HG03095 (cell line): ENCODE results near the gene KDM5A.
"Not testable (repeated sequence)": the region's sequence is repeated elsewhere in the genome, so short reads cannot be mapped to it uniquely, and the experiment has no call there.

Experiments
- ATAC-seq: cut with Tn5 transposase; IDR thresholded peaks from one replicate; pipeline ENCODE4 v1.9.1; 2021; ENCODE audit warnings: moderate library complexity; ENCODE audit not compliant: unreplicated experiment

Gene KDM5A

GRCh38 chr12:334125-334524, 55.0 kb downstream of the KDM5A start:
- no peak for ATAC-seq

- no peak for ATAC-seq
These were observed 56.4 kb downstream of the KDM5A start for GRCh38 chr12:332581-333205.

- no peak for ATAC-seq
These were observed 57.8 kb downstream of the KDM5A start for GRCh38 chr12:331287-331686.

GRCh38 chr12:325906-326305, 63.2 kb downstream of the KDM5A start:
- no peak for ATAC-seq

DNA sequence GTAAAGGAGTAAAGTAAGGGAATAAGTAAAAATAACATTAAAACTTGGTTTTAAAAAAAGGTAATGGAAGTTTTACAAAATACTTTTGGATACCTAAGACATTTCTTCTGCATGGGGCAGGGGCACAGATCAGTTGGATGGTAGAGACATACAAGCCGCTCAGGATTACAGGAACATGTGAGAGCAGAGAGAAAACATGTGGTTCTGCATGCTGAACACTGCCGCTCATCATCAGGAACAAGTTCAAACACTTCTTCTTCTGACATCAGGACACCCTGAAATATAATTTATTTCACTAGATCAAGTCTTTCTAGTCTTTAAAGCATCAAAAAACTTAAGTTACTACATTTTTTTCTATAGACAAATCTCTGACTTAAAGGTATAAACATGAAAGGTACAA, 65.6 kb downstream of the KDM5A start:
- ATAC-seq = no peak

DNA sequence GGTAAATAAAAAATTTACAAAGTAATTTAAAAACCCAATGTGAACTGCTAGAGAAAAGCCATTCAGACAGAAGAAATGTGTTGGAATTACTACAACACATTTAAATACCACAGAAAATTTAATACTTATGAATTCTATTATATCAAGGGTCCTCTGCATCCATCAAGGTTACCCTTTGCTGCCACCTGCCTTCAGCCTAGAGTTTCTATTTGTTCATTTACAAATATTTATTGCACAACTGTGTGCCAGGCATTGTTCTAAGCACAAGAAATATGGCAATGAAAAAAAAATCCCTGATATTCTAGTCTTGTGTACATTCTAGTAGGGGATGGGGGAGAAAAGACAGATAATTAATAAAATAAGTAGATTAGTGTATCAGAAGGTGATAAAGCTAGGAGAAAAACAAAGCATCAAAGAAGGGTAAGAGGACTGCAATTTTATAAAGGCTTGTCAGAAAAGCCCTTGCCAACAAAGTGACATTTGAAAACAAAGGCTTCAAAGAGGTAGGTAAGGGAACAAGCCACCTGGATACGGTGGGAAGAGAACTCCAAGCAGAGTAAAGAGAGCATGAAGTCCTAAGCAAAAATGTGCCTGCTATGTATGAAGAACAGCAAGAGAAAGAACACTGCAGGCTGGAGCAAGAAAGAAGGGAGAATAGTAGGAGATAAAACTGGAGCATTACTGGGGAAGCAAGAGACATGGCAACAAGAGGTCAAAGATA, 67.4 kb downstream of the KDM5A start:
- ATAC-seq = no peak

DNA sequence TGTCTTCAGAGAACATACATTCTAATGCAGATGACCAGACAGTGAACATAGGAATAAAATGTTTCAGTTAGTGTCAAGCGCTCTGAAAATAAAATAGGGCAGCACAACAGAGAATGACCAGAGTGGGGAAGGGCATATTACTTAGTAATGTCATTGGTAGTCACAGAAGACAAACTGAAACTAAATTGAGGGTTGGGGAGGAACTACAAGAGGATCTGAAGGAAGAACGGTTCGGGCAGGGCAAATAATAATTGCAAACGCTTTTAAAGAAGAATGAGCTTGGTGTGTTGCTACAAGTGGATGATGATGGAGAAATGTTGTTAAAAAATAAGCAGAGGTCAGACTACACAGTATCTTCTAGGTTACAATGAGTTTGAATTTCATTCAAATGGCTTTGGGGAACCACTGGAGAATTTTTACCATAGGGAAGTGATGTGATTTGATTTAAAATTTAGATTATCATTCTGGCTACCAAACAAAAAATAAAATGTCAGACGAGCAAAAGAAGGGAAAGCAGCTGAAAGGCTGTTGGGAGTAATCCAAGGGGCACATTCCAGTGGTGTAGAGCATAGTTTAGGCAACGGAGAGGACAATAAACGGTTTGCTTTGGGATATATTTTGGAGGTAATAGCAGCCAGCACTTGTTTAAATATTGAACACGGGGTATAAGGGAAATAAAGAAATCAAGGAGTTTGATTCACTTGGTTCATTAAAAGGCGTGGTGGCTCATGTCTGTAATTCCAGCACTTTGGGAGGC, 70.2 kb downstream of the KDM5A start:
- no peak for ATAC-seq

DNA sequence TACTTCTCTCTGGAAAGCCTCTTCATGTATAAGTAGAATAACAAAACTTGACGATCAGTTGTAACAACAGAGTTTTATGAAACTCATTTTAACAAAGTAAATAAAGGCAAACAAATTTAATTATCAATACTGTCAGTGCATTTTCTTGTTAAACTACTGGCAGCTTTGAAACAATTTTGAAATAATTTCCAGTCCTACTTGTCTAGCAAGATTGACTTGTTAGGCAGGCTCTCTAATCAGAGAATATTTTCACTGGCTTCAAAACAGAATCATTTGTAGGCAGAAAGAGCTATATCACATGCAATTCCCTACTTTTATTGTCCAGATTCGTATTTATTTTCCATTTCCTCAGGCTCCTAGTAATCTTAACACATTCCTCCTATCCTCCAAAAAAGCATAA, 80.6 kb downstream of the KDM5A start:
- no peak for ATAC-seq

DNA sequence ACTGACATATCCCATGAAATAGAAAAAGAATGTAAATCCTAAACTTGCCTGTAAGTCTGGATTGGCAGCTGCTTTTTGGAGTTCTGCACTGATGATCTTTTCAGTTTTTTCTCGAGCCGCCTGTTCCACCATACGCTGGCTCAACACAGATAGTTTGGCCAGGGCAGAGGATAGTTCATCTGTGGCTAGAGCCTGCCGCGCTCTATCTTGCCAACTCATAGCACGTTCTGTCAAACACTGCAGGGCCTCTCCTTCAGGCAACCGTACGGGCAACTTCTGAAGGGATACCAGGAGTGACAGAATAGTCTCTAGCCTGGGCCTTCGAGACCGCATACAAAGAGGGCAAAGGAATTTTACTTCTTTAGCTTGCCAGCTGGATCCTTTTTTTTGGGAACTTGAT, 81.7 kb downstream of the KDM5A start:
- ATAC-seq = no peak

DNA sequence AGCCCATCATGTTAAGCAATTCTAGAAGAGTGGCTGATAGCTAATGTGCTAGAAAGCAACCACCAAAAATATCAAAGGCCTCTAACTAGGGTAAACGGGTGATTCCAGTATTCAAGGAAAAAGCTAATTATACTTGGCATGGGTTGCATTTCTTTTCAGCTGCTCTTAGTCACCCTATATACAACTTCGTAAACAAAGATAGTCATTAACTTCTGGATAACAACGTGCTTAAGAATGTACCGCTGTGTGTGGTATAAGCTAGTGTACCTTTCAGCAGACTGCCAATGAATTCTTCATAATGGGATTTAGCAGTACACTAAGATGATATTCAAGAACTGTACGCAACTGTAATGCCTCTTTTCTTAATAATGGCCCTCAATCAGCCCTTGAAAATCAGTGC, 84.3 kb downstream of the KDM5A start:
- ATAC-seq = no peak

- not testable (repeated sequence) for ATAC-seq
These were observed 86.4 kb downstream of the KDM5A start for GRCh38 chr12:302766-303165.

GRCh38 chr12:300166-300565, 89.0 kb downstream of the KDM5A start:
- ATAC-seq = not testable (repeated sequence)

DNA sequence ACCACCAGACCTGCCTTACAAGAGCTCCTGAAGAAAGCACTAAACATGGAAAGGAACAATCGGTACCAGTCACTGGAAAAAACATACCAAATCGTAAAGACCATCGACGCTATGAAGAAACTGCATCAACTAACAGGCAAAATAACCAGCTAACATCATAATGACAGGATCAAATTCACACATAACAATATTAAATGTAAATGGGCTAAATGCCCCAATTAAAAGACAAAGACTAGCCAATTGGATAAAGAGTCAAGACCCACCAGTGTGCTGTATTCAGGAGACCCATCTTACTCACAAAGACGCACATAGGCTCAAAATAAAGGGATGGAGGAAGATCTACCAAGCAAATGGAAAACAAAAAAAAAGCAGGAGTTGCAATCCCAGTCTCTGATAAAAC, 89.6 kb downstream of the KDM5A start:
- not testable (repeated sequence) for ATAC-seq

DNA sequence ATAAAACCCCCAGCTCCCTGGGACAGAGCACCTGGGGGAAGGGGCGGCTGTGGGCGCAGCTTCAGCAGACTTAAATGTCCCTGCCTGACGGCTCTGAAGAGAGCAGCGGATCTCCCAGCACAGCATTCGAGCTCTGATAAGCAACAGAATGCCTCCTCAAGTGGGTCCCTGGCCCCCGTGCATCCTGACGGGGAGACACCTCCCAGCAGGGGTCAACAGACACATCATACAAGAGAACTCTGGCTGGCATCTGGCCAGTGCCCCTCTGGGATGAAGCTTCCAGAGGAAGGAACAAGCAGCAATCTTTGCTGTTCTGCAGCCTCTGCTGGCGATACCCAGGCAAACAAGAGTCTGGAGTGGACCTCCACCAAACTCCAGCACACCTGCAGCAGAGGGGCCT, 91.1 kb downstream of the KDM5A start:
- ATAC-seq = not testable (repeated sequence)

DNA sequence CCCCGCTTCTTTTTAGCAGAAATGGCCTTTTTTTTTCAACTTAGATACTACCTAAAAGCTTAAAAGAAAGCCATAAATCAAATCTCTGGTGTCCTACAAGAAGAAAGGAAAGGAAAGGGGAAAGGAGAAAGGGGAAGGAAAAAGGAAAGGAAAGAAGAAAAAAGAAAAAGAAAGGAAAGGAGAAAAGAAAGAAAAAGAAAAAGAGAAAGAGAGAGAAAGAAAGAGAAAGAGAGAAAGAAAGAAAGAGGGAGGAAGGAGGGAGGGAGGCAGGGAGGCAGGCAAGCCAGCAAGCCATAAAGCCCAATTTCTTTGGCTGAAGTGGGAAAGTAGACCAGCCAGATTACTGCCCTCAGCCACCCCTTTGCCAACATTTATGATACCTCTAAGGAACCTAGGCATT, 94.0 kb downstream of the KDM5A start:
- ATAC-seq = no peak

DNA sequence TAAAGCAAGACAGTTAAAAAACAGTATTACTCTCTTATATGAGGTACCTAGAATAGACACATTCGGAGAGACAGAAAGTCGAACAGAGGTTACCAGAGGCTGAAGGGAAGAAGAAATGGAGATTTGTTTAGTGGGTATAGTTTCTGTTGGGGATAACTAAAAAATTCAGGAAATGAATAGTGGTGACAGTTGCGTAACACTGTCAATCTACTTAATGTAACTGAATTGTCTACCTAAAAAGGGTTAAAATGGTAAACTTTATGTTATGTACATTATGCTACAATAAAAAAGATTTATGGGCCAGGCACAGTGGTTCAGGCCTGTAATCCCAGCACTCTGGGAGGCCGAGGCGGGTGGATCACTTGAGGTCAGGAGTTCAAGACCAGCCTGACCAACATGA, 95.9 kb downstream of the KDM5A start:
- no peak for ATAC-seq

DNA sequence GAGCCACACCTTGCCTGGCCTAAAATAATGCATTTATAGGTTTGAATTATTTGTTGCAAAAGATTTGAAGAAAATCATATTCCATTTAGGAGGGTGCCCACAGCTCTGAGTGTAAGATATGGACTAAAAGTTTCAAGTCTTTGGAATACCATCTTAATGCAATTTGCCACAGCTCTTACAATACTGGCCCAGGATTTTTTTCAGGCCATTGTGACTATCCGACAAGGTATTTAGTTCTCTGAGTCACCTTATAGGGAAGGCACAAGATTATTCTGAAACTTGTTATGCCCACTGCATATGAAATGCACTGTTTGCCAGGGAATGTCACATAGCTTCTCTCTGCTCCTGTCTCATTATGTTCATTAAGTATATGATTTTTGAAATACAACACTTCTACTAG, 96.9 kb downstream of the KDM5A start:
- ATAC-seq = no peak

GRCh38 chr12:291153-291723, 97.9 kb downstream of the KDM5A start:
- ATAC-seq = no peak

- no peak for ATAC-seq
These were observed 100.4 kb downstream of the KDM5A start for GRCh38 chr12:288687-289086.

GRCh38 chr12:286531-287300, 102.4 kb downstream of the KDM5A start:
- ATAC-seq = no peak

- no peak for ATAC-seq
These were observed 111.1 kb downstream of the KDM5A start for GRCh38 chr12:278046-278445.
